ENCODE measurements around the gene ASTN1.

Gene ASTN1

DNA sequence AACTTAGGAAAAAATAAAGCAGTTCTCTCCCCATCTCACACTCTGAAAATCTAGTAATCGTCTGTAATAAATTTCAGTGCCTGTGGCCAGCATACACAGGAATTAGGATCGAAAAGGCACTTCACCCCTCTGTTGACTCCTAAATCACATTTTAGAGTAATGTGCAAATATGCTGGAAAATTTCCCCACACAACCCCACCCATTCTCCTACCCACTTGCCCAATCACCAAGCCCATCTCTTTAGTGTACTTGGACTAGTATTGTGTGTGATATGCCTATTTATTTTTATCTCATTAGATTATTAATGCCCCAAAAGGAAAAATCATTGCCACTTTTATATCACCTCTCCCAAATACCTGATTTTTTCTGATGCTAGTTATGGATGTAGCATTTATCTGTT is 323.3 kb downstream of the ASTN1 start:
- TF ChIP-seq, protein P1, sequence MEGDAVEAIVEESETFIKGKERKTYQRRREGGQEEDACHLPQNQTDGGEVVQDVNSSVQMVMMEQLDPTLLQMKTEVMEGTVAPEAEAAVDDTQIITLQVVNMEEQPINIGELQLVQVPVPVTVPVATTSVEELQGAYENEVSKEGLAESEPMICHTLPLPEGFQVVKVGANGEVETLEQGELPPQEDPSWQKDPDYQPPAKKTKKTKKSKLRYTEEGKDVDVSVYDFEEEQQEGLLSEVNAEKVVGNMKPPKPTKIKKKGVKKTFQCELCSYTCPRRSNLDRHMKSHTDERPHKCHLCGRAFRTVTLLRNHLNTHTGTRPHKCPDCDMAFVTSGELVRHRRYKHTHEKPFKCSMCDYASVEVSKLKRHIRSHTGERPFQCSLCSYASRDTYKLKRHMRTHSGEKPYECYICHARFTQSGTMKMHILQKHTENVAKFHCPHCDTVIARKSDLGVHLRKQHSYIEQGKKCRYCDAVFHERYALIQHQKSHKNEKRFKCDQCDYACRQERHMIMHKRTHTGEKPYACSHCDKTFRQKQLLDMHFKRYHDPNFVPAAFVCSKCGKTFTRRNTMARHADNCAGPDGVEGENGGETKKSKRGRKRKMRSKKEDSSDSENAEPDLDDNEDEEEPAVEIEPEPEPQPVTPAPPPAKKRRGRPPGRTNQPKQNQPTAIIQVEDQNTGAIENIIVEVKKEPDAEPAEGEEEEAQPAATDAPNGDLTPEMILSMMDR (IDR thresholded peaks at IDR 0.05; ENCODE audit: low read depth, low read length) = no peak
- no peak for DNase-seq (ENCODE audit: extremely low read depth, low read depth)

DNA sequence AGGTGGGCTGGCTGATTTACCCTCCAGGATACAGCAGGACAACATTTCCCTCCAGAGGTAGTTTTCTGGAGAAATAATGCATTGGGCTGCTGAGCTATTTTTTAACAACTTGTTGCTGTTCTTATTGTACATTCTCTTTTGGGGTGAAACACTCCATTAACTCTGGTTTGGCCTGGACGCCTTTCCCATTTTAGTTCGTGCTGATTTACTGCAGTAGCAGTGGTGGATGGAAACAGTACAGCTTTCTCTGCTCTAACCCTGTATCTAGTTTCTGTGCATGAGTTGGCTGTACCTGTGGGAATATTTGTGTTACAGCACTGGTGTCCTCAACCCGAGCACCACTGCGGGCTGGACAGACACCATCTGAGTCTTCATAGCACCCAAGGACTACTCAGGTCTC is 325.3 kb downstream of the ASTN1 start:
- TF ChIP-seq, protein P1 (IDR thresholded peaks at IDR 0.05; ENCODE audit: low read depth, low read length) = no peak
- no peak for DNase-seq (ENCODE audit: extremely low read depth, low read depth)

DNA sequence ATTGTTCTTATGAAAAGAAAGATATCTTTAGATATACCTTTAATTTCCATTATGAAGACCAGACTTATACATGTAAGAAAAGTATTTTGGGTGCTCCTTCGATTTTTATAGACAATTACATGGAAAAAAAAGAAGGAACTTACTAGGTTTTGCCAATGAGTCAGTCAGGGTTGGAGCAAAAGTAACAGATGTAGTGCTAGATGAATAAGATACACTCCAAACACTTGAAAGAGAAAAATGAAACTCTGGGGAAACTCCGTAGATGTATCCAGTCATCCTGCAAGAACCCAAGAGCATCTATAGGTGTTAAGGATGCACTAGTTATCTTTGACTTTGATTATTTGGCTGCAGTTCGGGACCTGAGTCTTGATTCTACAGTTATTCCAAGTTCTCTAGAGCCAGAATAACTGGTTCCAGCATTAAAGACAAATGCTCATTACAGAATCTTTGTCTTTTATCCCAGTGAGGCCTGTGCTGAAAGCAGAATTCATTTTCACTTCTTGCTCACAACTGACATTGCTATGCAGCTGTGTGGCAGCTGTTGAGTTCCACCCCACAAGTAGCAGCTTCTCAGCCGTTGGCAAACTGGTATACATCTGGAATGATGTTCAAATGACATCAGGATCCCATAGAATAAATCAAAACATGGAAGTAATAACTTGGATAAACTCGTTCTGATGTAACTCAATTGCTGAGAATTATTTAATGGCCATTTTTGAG is 326.1 kb downstream of the ASTN1 start:
- DNase-seq (ENCODE audit: extremely low read depth, low read depth) = no peak
- TF ChIP-seq, protein P1 (IDR thresholded peaks at IDR 0.05; ENCODE audit: low read depth, low read length) = no peak

DNA sequence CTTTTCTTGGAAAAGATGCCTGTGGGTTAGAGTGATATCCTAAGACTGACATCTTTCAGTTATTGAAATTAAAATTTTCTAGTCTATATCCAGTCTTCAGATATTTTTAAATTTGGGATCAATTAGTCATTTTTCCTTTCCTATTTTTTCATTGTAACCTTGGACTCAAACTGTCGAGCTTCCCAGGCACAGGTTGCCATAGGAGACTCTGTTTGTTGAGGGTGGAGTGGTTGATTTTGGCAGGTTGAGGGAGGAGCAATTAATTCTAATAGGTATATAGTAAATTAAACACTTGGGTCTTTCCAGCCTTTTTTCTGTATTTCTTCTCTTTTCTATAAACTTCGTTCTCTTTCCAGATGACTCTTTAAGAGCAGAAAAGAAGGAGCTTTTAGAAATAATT is 326.8 kb downstream of the ASTN1 start:
- TF ChIP-seq, protein P1 (IDR thresholded peaks at IDR 0.05; ENCODE audit: low read depth, low read length) = no peak
- no peak for DNase-seq (ENCODE audit: extremely low read depth, low read depth)

DNA sequence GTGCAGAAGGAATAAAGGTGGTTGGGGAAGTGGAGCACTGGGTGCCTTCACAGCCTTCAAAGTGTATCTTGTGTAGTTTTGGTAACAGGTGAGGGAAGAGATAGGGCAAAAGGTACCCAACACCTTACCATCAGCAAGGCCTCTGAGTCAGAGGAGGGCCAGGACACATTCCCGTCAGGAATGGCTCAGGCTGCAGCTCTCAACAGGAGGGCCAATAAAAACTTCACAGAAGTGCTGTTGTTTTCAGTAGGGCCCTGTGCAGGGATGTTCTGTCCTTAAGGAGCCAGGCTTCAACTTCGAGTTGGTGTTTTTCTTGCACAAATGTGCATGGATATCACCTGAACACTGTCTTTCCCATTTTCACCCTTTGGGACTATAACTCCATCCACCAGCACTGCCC is 333.4 kb downstream of the ASTN1 start:
- no peak for DNase-seq (ENCODE audit: extremely low read depth, low read depth)
- TF ChIP-seq, protein P1 (IDR thresholded peaks at IDR 0.05; ENCODE audit: low read depth, low read length) = no peak

DNA sequence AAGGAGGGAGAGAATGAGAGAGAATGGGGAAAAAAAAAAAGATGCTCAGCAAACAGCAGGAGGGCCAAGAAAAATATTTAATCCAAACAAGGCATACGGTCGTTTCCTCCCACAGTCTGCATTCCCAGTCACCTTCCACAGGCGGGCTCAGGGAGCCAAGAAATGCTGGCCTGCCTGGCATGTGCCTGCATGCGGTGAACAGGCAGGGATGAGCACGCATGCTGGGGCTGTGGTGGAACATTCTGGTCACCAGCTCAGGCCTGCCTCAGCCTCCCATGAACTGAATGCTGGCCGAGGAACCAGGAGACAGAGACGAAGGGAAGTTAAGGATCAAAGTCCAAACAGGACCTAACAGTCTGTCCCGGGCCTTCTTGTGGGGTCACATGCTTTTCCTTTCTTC is 335.3 kb downstream of the ASTN1 start:
- TF ChIP-seq, protein P1 (IDR thresholded peaks at IDR 0.05; ENCODE audit: low read depth, low read length) = no peak
- DNase-seq (ENCODE audit: extremely low read depth, low read depth) = no peak

DNA sequence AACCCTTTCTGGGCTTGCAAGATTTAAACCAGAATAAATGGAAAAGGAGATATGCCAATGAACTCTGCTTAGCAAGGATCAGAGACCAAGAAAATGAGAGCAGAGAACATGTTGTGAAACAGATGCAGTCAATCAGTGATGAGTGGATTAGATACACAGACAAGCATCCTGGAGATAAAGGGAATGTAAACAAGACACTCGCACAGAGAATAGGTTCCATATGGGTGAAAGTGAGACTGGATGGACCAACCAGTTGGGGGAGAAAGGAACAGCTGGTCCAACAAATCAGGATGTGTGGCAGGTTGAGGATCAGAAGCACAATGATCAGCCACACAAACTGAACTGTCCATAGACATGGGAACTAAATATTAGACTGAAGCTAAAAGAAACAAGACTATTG is 338.2 kb downstream of the ASTN1 start:
- TF ChIP-seq, protein P1 (IDR thresholded peaks at IDR 0.05; ENCODE audit: low read depth, low read length) = no peak
- no peak for DNase-seq (ENCODE audit: extremely low read depth, low read depth)

Data from AG09319 (cell line).